GM12878 (cell line): ENCODE results near the gene ZNF678.
"Not testable (repeated sequence)": the region's sequence is repeated elsewhere in the genome, so short reads cannot be mapped to it uniquely, and the experiment has no call there.

ENCODE experiments used
- BACH1 ChIP-seq: fragments of 450-650 bp; IDR thresholded peaks from 2 replicates; pipeline ENCODE4 v1.6.1; 2017; ENCODE audit warnings: mild to moderate bottlenecking, borderline replicate concordance
- CTCF ChIP-seq, 3 experiments: IDR thresholded peaks in 2 of 3; conservative IDR thresholded peaks in 1 of 3; 2 replicates each; pipeline ENCODE4 v1.5.1; 2011; ENCODE audit warnings: low read depth in 3 of 3, low read length in 3 of 3, mild to moderate bottlenecking in 3 of 3, control low read depth in 2 of 3, moderate library complexity in 2 of 3, inconsistent platforms in 1 of 3, mixed read lengths in 1 of 3; ENCODE audit not compliant: control insufficient read depth in 2 of 3, insufficient read depth in 1 of 3; ENCODE audit errors: extremely low read depth in 1 of 3
- POLR2A ChIP-seq: IDR thresholded peaks from 2 replicates; pipeline ENCODE4 v1.6.1; 2011; ENCODE audit warnings: low read depth, mild to moderate bottlenecking, low read length
- TCF7 ChIP-seq: IDR thresholded peaks from 2 replicates; pipeline ENCODE4 v1.6.1; 2014; ENCODE audit warnings: antibody characterized with exemption, borderline replicate concordance
- ZBED1 ChIP-seq: IDR thresholded peaks from 2 replicates; pipeline ENCODE4 v1.6.1; 2016; ENCODE audit warnings: borderline replicate concordance

GRCh38 chr1:227589777-227590176 lies 26.4 kb downstream of the ZNF678 start:
- not testable (repeated sequence) for TF ChIP-seq POLR2A; ZBED1; BACH1; TCF7; CTCF (IDR thresholded peaks at IDR 0.05 in 2 of 3, conservative IDR thresholded peaks at IDR 0.05 in 1 of 3; ENCODE audit: control insufficient read depth in 2 of 3, extremely low read depth in 1 of 3, insufficient read depth in 1 of 3, low read depth in 3 of 3, low read length in 3 of 3)
